Lung (tissue), 16 donors: ENCODE measurements around the gene OR2Y1. TPM values are rescaled to one million over a fixed set of nuclear protein-coding genes. Genes with fewer than 3 reads are reported as not detected.
A peak's percentile ranks its signal among the peaks of the same experiment; 100 is the strongest.
"Not testable (repeated sequence)": the region's sequence is repeated elsewhere in the genome, so short reads cannot be mapped to it uniquely, and the experiment has no call there.

Source experiments
- ATAC-seq: fragments of 200-7000 bp; cut with Tn5 transposase; one replicate; pipeline ENCODE4 v1.9.1; 2020; ENCODE audit warnings: moderate number of reproducible peaks; ENCODE audit not compliant: insufficient read depth, low FRiP score
- DNase-seq, 3 donors: peaks; one replicate each; pipeline ENCODE4 v3.0.0-alpha.2; 2013 to 2017
- H3K27ac ChIP-seq, 2 donors: one replicate each; pipeline ENCODE4 v1.5.1; 2013; ENCODE audit warnings: mild to moderate bottlenecking in 2 of 2, moderate library complexity in 2 of 2, control low read depth in 1 of 2, inconsistent platforms in 1 of 2, low read depth in 1 of 2, low read length in 1 of 2
- H3K27me3 ChIP-seq, 3 donors: one replicate each; pipeline ENCODE4 v1.5.1; 2013; ENCODE audit warnings: low read length in 2 of 3; ENCODE audit not compliant: control insufficient read depth in 3 of 3, insufficient read depth in 3 of 3
- H3K36me3 ChIP-seq, 4 donors: one replicate each; pipeline ENCODE4 v1.5.1; 2013; ENCODE audit warnings: low read length in 4 of 4, mild to moderate bottlenecking in 1 of 4, moderate library complexity in 1 of 4; ENCODE audit not compliant: control insufficient read depth in 4 of 4, insufficient read depth in 4 of 4
- H3K4me1 ChIP-seq, 5 donors: one replicate each; pipeline ENCODE4 v1.5.1; 2013; ENCODE audit warnings: low read length in 5 of 5, mild to moderate bottlenecking in 2 of 5, moderate library complexity in 1 of 5; ENCODE audit not compliant: control insufficient read depth in 5 of 5, insufficient read depth in 5 of 5
- H3K4me3 ChIP-seq: one replicate; pipeline ENCODE4 v1.5.1; 2013; ENCODE audit warnings: mild to moderate bottlenecking, control low read depth, moderate library complexity
- H3K9ac ChIP-seq, 2 donors: one replicate each; pipeline ENCODE4 v1.5.1; 2013; ENCODE audit warnings: low read length in 2 of 2, control low read depth in 1 of 2; ENCODE audit not compliant: insufficient read depth in 1 of 2
- H3K9me3 ChIP-seq, 4 donors: one replicate each; pipeline ENCODE4 v1.5.1; 2013; ENCODE audit warnings: low read length in 3 of 4, mild to moderate bottlenecking in 1 of 4, moderate library complexity in 1 of 4; ENCODE audit not compliant: control insufficient read depth in 4 of 4, insufficient read depth in 3 of 4
- WGBS, 2 donors: extraction: QIAGEN DNeasy Blood & Tissue Kit; methylation state at CpG; one replicate each; pipeline ENCODE4 v1.1.7; 2013; 5-methylcytosine and 5-hydroxymethylcytosine counted together
- long read RNA-seq, 5 donors: transcript quantifications; one replicate each; lab custom pipeline, GENCODE V29; 2026
- polyA plus RNA-seq, 2 donors: library from polyadenylated mRNA; stranded (reverse); fragments of 200-250 nt; gene quantifications; one replicate each; pipeline ENCODE4 v1.2.1, GENCODE V29; 2013
- total RNA-seq, 2 donors: library from RNA; depleted of rRNA in 1 of 2; stranded (reverse); fragments of >200 nt in 1 of 2; gene quantifications; one replicate each; pipeline ENCODE4 v1.2.1, GENCODE V29; 2014 to 2021
- TF ChIP-seq, protein P1 (sequence below): IDR thresholded peaks from 2 replicates; pipeline ENCODE4 v1.5.1; 2012; ENCODE audit warnings: mild to moderate bottlenecking; ENCODE audit errors: control extremely low read depth, extremely low read depth
- donor health status: control.
- donor health status: control.
- donor health status: Bipolar disorder and iron deficiency.
- donor health status: healthy.
- donor health status: DM: yes; HTN: yes; CAD: no.

OR2Y1 gene, protein sequence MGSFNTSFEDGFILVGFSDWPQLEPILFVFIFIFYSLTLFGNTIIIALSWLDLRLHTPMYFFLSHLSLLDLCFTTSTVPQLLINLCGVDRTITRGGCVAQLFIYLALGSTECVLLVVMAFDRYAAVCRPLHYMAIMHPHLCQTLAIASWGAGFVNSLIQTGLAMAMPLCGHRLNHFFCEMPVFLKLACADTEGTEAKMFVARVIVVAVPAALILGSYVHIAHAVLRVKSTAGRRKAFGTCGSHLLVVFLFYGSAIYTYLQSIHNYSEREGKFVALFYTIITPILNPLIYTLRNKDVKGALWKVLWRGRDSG
- not detected for total RNA-seq
- polyA plus RNA-seq: not detected
- long read RNA-seq, donor 1: 0 reads
- long read RNA-seq, donor 2: 0 reads
- long read RNA-seq, donor 3: 0 reads
- long read RNA-seq, donor 4: 0 reads
- long read RNA-seq, donor 5: 0 reads

DNA sequence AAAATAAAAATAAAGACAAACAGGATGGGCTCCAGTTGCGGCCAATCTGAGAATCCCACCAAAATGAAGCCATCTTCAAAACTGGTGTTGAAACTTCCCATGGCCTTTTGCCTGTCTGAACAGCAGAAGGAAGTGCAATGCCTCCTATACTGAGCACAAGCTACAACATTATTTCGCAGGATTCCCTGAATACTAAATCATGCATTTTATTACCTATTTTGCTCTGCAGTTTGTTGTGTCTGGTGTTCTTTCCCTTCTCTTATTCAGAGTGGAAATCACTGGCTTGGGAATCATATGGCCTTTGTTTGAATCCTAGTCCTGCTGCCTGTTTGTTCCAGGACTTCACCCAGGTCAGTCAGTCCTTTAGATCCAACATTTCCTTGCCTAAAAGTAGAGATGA lies at the start of gene OR2Y1:
OR2Y1 (minus strand) TSS at position 101 of the 400 bp plus-strand sequence; CDS start at position 101, 0 bp downstream.
- ATAC-seq (no peak), DNase-seq (no peak)
- Histone ChIP-seq H3K36me3 (no peaks in the 10 kb centered on the region), H3K9ac (no peak within 1 kb of the TSS), H3K9me3 (peaks cover 0 to 3% (median 0%) of the 10 kb centered on the region in 4 donors), H3K27me3 (peaks cover 0 to 25% (median 0%) of the 10 kb centered on the region in 3 donors), H3K27ac (no peak within 1 kb of the TSS), H3K4me3 (no peak within 1 kb of the TSS), H3K4me1 (no peaks in the 10 kb centered on the region)
- TF ChIP-seq, protein P1, sequence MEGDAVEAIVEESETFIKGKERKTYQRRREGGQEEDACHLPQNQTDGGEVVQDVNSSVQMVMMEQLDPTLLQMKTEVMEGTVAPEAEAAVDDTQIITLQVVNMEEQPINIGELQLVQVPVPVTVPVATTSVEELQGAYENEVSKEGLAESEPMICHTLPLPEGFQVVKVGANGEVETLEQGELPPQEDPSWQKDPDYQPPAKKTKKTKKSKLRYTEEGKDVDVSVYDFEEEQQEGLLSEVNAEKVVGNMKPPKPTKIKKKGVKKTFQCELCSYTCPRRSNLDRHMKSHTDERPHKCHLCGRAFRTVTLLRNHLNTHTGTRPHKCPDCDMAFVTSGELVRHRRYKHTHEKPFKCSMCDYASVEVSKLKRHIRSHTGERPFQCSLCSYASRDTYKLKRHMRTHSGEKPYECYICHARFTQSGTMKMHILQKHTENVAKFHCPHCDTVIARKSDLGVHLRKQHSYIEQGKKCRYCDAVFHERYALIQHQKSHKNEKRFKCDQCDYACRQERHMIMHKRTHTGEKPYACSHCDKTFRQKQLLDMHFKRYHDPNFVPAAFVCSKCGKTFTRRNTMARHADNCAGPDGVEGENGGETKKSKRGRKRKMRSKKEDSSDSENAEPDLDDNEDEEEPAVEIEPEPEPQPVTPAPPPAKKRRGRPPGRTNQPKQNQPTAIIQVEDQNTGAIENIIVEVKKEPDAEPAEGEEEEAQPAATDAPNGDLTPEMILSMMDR: no peak
- 94 to 95% methylated on average over 2 of the region's 2 CpGs for WGBS, 2 donors

GRCh38 chr5:180788651-180789410 lies 49.0 kb upstream of the OR2Y1 start:
- H3K27ac ChIP-seq, H3K27me3 ChIP-seq, DNase-seq, H3K4me3 ChIP-seq, H3K9me3 ChIP-seq, ATAC-seq, H3K9ac ChIP-seq: not testable (repeated sequence)
- peaks cover 0 to 37% (median 20%) of the 10 kb centered on the region in 5 donors for H3K4me1 ChIP-seq
- 93% methylated on average over 19 of the region's 19 CpGs for WGBS, 2 donors
- H3K36me3 ChIP-seq: peaks cover 9 to 43% (median 22%) of the 10 kb centered on the region in 4 donors

DNA sequence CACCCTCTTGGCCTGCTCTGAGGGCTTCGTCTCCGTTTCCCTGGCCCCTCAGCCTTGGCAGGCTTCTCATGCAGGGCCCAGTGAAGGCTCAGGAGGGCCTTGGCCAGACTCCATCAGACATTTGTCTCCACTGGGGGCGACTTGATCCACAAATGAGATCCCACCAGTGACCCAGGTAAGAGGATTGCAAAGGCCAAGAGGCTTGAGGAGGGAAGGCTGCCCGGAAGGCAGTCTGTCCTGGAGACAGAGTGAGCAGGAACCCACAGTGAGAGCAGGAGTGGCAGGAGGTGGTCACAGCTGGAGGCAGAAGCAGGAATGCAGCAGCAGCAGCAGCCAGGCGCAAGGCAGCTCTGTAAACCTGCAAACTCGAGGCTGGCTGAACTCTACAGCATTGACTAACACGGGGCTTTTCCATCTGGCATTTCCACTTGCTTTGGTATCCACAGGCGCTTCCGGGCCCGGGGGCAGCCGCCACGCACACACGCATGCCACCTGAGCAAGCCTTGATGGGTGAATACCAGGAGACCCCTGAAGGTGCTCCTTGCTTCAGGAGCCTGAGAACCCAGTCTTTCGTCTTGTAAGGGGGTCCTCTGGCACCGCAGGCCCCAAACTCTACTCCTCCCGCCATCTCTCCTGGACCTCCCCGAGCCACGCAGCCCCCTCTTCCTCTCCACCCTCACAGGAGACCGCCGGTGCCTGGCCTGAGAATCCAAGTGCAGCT lies 48.0 kb upstream of the OR2Y1 start:
- Histone ChIP-seq H3K27ac (peak overlapping the region in 1 of 2 donors; percentile 54), H3K4me3 (no peak overlapping the region), H3K27me3 (no peaks in the 10 kb centered on the region), H3K4me1 (peaks cover 0 to 37% (median 20%) of the 10 kb centered on the region in 5 donors), H3K9ac (no peak overlapping the region), H3K36me3 (peaks cover 9 to 42% (median 20%) of the 10 kb centered on the region in 4 donors), H3K9me3 (no peaks in the 10 kb centered on the region)
- WGBS, 2 donors: 83% methylated on average over 20 of the region's 20 CpGs
- DNase-seq (peak in 1 of 3 donors; percentile 18), ATAC-seq (no peak)
- TF ChIP-seq, protein P1: no peak
